Neutrophil (primary cell): ENCODE results near the gene SLC2A9.

Experiments
- H3K27ac ChIP-seq: fragments of 200-600 bp; sonication (generic); 2 replicates; pipeline ENCODE4 v1.5.1; 2016; ENCODE audit warnings: mild to moderate bottlenecking, moderate library complexity
- H3K27me3 ChIP-seq: fragments of 200-600 bp; sonication (generic); 2 replicates; pipeline ENCODE4 v1.6.0; 2016; ENCODE audit warnings: mild to moderate bottlenecking
- H3K36me3 ChIP-seq: fragments of 200-600 bp; sonication (generic); 2 replicates; pipeline ENCODE4 v1.5.1; 2017
- H3K4me1 ChIP-seq, 2 experiments: fragments of 200-600 bp in 1 of 2; sonication (generic) in 1 of 2; 1 replicate in 1 of 2; 2 replicates in 1 of 2; pipeline versions ENCODE4 v1.5.1 to v1.6.1; 2013 to 2016; ENCODE audit warnings: low read depth in 1 of 2, low read length in 1 of 2, mild to moderate bottlenecking in 1 of 2, moderate library complexity in 1 of 2; ENCODE audit not compliant: control insufficient read depth in 1 of 2, insufficient read depth in 1 of 2
- H3K4me3 ChIP-seq, 2 experiments: fragments of 200-600 bp in 1 of 2; sonication (generic) in 1 of 2; 1 replicate in 1 of 2; 2 replicates in 1 of 2; pipeline ENCODE4 v1.5.1; 2013 to 2016; ENCODE audit warnings: low read depth in 1 of 2, low read length in 1 of 2, mild to moderate bottlenecking in 1 of 2, moderate library complexity in 1 of 2
- H3K9me3 ChIP-seq: fragments of 200-600 bp; sonication (generic); 2 replicates; pipeline ENCODE4 v1.5.1; 2016
- CTCF ChIP-seq: fragments of 200-600 bp; sonication (generic); IDR thresholded peaks from 2 replicates; pipeline ENCODE4 v1.5.1; 2016; ENCODE audit warnings: antibody characterized with exemption

SLC2A9 gene

DNA sequence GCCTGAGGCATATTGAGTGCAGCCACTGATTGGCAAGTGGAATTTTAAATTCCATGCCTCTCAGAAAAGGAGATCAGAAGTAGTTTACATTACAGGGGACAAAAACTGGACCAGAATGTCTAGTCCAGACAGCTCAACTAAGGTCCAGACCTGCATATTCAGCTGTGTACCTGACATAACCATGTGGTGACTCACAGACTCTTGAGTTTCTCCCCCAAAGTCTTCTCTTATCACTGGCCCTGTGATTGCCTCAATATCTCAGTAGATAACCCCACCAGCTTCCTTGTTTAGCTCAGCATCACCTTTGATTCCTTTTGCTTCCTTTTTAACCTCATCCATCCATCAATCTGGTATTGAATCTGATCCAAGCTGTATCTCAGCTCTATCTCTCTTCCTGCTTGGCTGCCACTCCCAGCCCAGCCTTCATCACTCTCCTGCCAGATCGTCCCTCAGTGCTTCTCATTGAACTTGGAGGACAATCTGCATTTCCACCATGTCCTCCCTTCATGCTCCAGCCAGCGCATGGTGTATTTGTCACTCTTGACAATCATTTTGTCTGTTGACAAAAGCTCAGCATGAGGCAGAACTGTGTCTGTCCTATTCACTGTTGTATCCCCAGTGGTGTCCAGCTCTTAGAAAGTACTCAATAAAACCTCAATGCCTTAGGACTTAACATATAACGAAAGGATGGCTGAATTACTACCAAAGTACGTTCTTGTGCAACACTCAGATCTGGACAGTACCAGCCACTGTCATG, 27.8 kb upstream of the SLC2A9 start:
- Histone ChIP-seq H3K27me3 (peaks cover 10% of the 10 kb centered on the region), H3K27ac (no peak overlapping the region), H3K4me1 (peaks cover 25 to 57% of the 10 kb centered on the region in 2 experiments), H3K4me3 (no peak overlapping the region), H3K9me3 (no peaks in the 10 kb centered on the region), H3K36me3 (no peaks in the 10 kb centered on the region)
- no peak for TF ChIP-seq CTCF

GRCh38 chr4:10047967-10048366, 26.7 kb upstream of the SLC2A9 start:
- Histone ChIP-seq H3K4me1 (peaks cover 25 to 58% of the 10 kb centered on the region in 2 experiments), H3K27me3 (peaks cover 10% of the 10 kb centered on the region), H3K27ac (peak overlapping the region; percentile 65), H3K4me3 (peak overlapping the region in 1 of 2 experiments; percentile 15), H3K9me3 (no peaks in the 10 kb centered on the region), H3K36me3 (no peaks in the 10 kb centered on the region)
- TF ChIP-seq CTCF = no peak

GRCh38 chr4:10046471-10046870, 25.2 kb upstream of the SLC2A9 start:
- H3K27me3 ChIP-seq = peaks cover 10% of the 10 kb centered on the region
- no peak overlapping the region for H3K4me3 ChIP-seq
- no peaks in the 10 kb centered on the region for H3K9me3 ChIP-seq
- peaks cover 25 to 58% of the 10 kb centered on the region in 2 experiments for H3K4me1 ChIP-seq
- no peak overlapping the region for H3K27ac ChIP-seq
- no peaks in the 10 kb centered on the region for H3K36me3 ChIP-seq
- TF ChIP-seq CTCF = no peak

DNA sequence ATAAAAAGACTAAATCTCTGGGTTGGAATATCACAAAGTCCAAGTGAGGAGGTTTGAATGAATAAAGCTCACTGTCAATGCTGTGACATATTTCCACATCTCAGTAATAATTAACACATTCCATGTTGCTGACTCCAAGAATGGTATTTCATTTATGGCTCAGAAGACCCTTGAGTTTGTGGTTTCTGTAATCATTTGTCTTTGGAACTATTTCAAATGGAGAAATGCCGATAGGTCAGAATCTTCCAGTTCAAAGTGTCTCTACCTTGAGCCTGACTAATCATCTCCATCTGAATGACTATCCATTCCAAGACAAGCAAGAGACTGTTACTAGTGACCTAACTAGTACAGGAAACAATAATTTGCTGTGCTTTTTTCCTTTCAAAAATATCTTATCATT, 24.2 kb upstream of the SLC2A9 start:
- no peak for TF ChIP-seq CTCF

GRCh38 chr4:10041036-10041435, 19.7 kb upstream of the SLC2A9 start:
- peaks cover 0 to 21% of the 10 kb centered on the region in 2 experiments for H3K4me1 ChIP-seq
- H3K9me3 ChIP-seq = no peaks in the 10 kb centered on the region
- no peaks in the 10 kb centered on the region for H3K27me3 ChIP-seq
- H3K27ac ChIP-seq = no peak overlapping the region
- TF ChIP-seq CTCF = no peak
- H3K4me3 ChIP-seq = no peak overlapping the region
- H3K36me3 ChIP-seq = no peaks in the 10 kb centered on the region

More for the DNA sequence above, 24.2 kb upstream of the SLC2A9 start:
- Histone ChIP-seq H3K36me3 (no peaks in the 10 kb centered on the region), H3K9me3 (no peaks in the 10 kb centered on the region), H3K4me3 (no peak overlapping the region), H3K27me3 (peaks cover 6% of the 10 kb centered on the region), H3K4me1 (peaks cover 25 to 54% of the 10 kb centered on the region in 2 experiments), H3K27ac (peak overlapping the region; percentile 64)
